GM18511 (cell line): ENCODE results near the gene PPOX.

ENCODE experiments used
- ATAC-seq: cut with Tn5 transposase; IDR thresholded peaks from one replicate; pipeline ENCODE4 v1.9.1; 2021; ENCODE audit warnings: mild to moderate bottlenecking, moderate library complexity; ENCODE audit not compliant: unreplicated experiment

PPOX gene

GRCh38 chr1:161218301-161219077 is 52.3 kb downstream of the PPOX start:
- ATAC-seq = no peak

GRCh38 chr1:161219078-161219892 is 53.1 kb downstream of the PPOX start:
- no peak for ATAC-seq

- no peak for ATAC-seq
Measured at GRCh38 chr1:161220002-161220401, 53.8 kb downstream of the PPOX start.
